ENCODE measurements around the gene ATF3.

The ATF3 gene

GRCh38 chr1:212591922-212592321 lies 16.6 kb upstream of the ATF3 start:
- TF ChIP-seq PATZ1 (CRISPR knock-in tag; IDR thresholded peaks at IDR 0.05; ENCODE audit: borderline replicate concordance) (no peak), ZNF8 (CRISPR knock-in tag; IDR thresholded peaks at IDR 0.05) (no peak), TOX (CRISPR knock-in tag; IDR thresholded peaks at IDR 0.05; ENCODE audit: borderline replicate concordance) (no peak), RARB (CRISPR knock-in tag; IDR thresholded peaks at IDR 0.05) (no peak), ZNF565 (CRISPR knock-in tag; conservative IDR thresholded peaks at IDR 0.05; ENCODE audit: low read depth) (no peak), CREB5 (CRISPR knock-in tag; IDR thresholded peaks at IDR 0.05; ENCODE audit: low read depth) (no peak), ZFP3 (CRISPR knock-in tag; IDR thresholded peaks at IDR 0.05) (no peak), OSR1 (CRISPR knock-in tag; IDR thresholded peaks at IDR 0.05) (no peak), ESRRG (CRISPR knock-in tag; IDR thresholded peaks at IDR 0.05) (no peak), BACH2 (CRISPR knock-in tag; IDR thresholded peaks at IDR 0.05; ENCODE audit: borderline replicate concordance) (no peak), CSDC2 (CRISPR knock-in tag; IDR thresholded peaks at IDR 0.05) (no peak), TSHZ2 (CRISPR knock-in tag; IDR thresholded peaks at IDR 0.05) (no peak), PPARA (CRISPR knock-in tag; IDR thresholded peaks at IDR 0.05; ENCODE audit: borderline replicate concordance) (no peak), ZC3H10 (CRISPR knock-in tag; IDR thresholded peaks at IDR 0.05) (no peak), ZNF70 (CRISPR knock-in tag; IDR thresholded peaks at IDR 0.05) (no peak), ISL1 (CRISPR knock-in tag; IDR thresholded peaks at IDR 0.05) (no peak), ZFP30 (CRISPR knock-in tag; IDR thresholded peaks at IDR 0.05) (no peak)
- ATAC-seq, result no peak

GRCh38 chr1:212593821-212594251 lies 14.7 kb upstream of the ATF3 start:
- no peak for ATAC-seq

GRCh38 chr1:212594640-212595039 lies 13.9 kb upstream of the ATF3 start:
- no peak for ATAC-seq
- TF ChIP-seq POU6F1 (CRISPR knock-in tag; IDR thresholded peaks at IDR 0.05; ENCODE audit: borderline replicate concordance, low read depth) (no peak), TCF4 (CRISPR knock-in tag; IDR thresholded peaks at IDR 0.05; ENCODE audit: borderline replicate concordance) (no peak), PATZ1 (CRISPR knock-in tag; IDR thresholded peaks at IDR 0.05; ENCODE audit: borderline replicate concordance) (no peak), ZNF70 (CRISPR knock-in tag; IDR thresholded peaks at IDR 0.05) (no peak), TOX (CRISPR knock-in tag; IDR thresholded peaks at IDR 0.05; ENCODE audit: borderline replicate concordance) (no peak), ZNF565 (CRISPR knock-in tag; conservative IDR thresholded peaks at IDR 0.05; ENCODE audit: low read depth) (no peak), CSRNP3 (CRISPR knock-in tag; IDR thresholded peaks at IDR 0.05) (no peak), ZC3H10 (CRISPR knock-in tag; IDR thresholded peaks at IDR 0.05) (no peak), CSDC2 (CRISPR knock-in tag; IDR thresholded peaks at IDR 0.05) (no peak)

More at GRCh38 chr1:212593821-212594251, 14.7 kb upstream of the ATF3 start:
- no peak for TF ChIP-seq ZFP3 (CRISPR knock-in tag; IDR thresholded peaks at IDR 0.05)
- TF ChIP-seq PPARA (CRISPR knock-in tag; IDR thresholded peaks at IDR 0.05; ENCODE audit: borderline replicate concordance), result no peak
- TF ChIP-seq TSHZ2 (CRISPR knock-in tag; IDR thresholded peaks at IDR 0.05), result no peak
- no peak for TF ChIP-seq RARB (CRISPR knock-in tag; IDR thresholded peaks at IDR 0.05)
- TF ChIP-seq BACH2 (CRISPR knock-in tag; IDR thresholded peaks at IDR 0.05; ENCODE audit: borderline replicate concordance), result no peak

All from SK-N-SH treated with all-trans-retinoic acid at 6 μM for 48 hours (cell line).